IPS DF 4.7 (cell line): ENCODE results near the gene KCTD6.

Source experiments
- DNase-seq: peaks from one replicate; pipeline ENCODE4 v3.0.0-alpha.2; 2013; ENCODE audit warnings: low spot score; ENCODE audit errors: extremely low read depth

Gene KCTD6

GRCh38 chr3:58491506-58492402, at the start of gene KCTD6:
Gene KCTD6, plus strand, starts transcription at chr3:58492096. Its CDS starts 6,660 bp downstream, at chr3:58498756.
- DNase-seq = no peak

- DNase-seq = no peak
Measured at GRCh38 chr3:58452176-58452575, 39.7 kb upstream of the KCTD6 start.

GRCh38 chr3:58459160-58459559, 32.7 kb upstream of the KCTD6 start:
- DNase-seq = no peak

GRCh38 chr3:58462829-58463180, 29.1 kb upstream of the KCTD6 start:
- DNase-seq = no peak

GRCh38 chr3:58463181-58463941, 28.5 kb upstream of the KCTD6 start:
- peak; percentile 28 for DNase-seq

- DNase-seq = no peak
Measured at GRCh38 chr3:58463942-58464271, 28.0 kb upstream of the KCTD6 start.

- no peak for DNase-seq
Measured at GRCh38 chr3:58464866-58465265, 27.0 kb upstream of the KCTD6 start.

GRCh38 chr3:58466899-58467563, 24.9 kb upstream of the KCTD6 start:
- DNase-seq = no peak

GRCh38 chr3:58469096-58469495, 22.8 kb upstream of the KCTD6 start:
- DNase-seq = no peak

- DNase-seq = no peak
Measured at GRCh38 chr3:58470363-58471024, 21.4 kb upstream of the KCTD6 start.

- DNase-seq = no peak
Measured at GRCh38 chr3:58471025-58471887, 20.6 kb upstream of the KCTD6 start.

GRCh38 chr3:58473275-58473674, 18.6 kb upstream of the KCTD6 start:
- DNase-seq = no peak

GRCh38 chr3:58474348-58474911, 17.5 kb upstream of the KCTD6 start:
- DNase-seq = no peak

GRCh38 chr3:58474967-58475578, 16.8 kb upstream of the KCTD6 start:
- DNase-seq = no peak

- DNase-seq = no peak
Measured at GRCh38 chr3:58478781-58479180, 13.1 kb upstream of the KCTD6 start.

GRCh38 chr3:58480309-58480708, 11.6 kb upstream of the KCTD6 start:
- DNase-seq = no peak

GRCh38 chr3:58482917-58483636, 8.8 kb upstream of the KCTD6 start:
- DNase-seq = no peak

GRCh38 chr3:58484045-58484721, 7.7 kb upstream of the KCTD6 start:
- DNase-seq = no peak

GRCh38 chr3:58484722-58485069, 7.2 kb upstream of the KCTD6 start:
- DNase-seq = no peak
